ENCODE measurements around the gene RHOB.

DNA sequence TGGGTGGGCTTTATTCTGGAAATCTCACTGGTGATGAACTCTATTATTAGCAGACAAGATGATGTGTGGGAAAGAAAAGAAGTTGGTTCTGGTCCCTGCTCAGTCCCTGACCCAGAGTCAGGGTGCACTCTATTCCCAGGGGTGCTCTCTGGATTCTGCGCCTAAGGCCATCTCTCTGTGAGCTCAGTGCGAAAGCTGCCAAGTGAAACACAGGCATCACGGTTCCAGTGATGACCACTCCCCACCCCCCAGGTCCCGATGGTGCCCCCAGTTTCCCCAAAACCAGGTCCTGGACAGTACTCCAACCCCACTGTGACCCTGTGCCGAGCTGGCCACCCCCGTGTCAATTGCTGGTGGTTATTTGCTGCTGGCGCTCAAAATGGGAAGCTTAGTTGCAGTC, 30.1 kb downstream of the RHOB start:
- TF ChIP-seq CTCF (IDR thresholded peaks at IDR 0.05) (no peak), POLR2A (IDR thresholded peaks at IDR 0.05) (no peak)
